AG09319 (cell line): ENCODE measurements around the gene ZFPM1.

ENCODE experiments used
- DNase-seq: peaks from one replicate; pipeline ENCODE4 v3.0.0-alpha.2; 2010; ENCODE audit warnings: low read depth; ENCODE audit errors: extremely low read depth
- TF ChIP-seq, protein P1 (sequence below): IDR thresholded peaks from 2 replicates; pipeline ENCODE4 v1.5.1; 2011; ENCODE audit warnings: low read depth, mild to moderate bottlenecking, inconsistent platforms, low read length, moderate library complexity

The ZFPM1 gene

DNA sequence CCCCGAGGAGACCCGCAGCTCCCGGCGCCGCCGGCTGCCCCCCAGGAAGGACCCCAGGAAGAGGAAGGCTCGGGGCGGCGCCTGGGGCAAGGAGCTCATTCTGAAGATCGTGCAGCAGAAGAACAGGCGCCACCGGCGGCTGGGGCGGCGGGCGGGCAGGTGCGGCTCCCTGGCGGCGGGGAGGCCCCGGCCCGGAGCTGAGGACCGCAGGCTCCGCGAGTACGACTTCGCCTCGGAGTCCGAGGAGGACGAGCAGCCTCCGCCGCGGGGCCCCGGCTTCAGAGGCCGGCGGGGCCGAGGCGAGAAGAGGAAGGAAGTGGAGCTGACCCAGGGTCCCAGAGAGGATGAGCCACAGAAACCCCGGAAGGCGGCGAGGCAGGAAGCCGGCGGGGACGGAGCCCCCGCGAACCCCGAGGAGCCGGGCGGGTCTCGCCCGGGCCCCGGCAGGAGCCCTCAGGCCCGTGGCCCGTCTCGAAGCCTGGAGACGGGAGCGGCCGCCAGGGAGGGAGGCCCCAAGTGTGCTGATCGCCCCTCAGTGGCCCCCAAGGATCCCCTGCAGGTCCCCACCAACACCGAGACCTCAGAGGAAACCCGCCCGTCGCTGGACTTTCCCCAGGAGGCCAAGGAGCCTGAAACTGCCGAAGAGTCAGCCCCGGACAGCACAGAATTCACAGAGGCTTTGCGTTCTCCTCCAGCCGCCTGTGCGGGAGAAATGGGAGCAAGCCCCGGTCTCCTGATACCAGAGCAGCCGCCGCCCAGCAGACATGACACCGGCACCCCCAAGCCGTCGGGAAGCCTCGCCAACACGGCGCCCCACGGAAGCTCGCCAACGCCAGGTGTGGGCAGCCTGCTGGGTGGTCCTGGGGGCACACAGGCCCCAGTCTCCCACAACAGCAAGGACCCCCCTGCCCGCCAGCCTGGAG, 22.3 kb upstream of the ZFPM1 start:
- TF ChIP-seq, protein P1, sequence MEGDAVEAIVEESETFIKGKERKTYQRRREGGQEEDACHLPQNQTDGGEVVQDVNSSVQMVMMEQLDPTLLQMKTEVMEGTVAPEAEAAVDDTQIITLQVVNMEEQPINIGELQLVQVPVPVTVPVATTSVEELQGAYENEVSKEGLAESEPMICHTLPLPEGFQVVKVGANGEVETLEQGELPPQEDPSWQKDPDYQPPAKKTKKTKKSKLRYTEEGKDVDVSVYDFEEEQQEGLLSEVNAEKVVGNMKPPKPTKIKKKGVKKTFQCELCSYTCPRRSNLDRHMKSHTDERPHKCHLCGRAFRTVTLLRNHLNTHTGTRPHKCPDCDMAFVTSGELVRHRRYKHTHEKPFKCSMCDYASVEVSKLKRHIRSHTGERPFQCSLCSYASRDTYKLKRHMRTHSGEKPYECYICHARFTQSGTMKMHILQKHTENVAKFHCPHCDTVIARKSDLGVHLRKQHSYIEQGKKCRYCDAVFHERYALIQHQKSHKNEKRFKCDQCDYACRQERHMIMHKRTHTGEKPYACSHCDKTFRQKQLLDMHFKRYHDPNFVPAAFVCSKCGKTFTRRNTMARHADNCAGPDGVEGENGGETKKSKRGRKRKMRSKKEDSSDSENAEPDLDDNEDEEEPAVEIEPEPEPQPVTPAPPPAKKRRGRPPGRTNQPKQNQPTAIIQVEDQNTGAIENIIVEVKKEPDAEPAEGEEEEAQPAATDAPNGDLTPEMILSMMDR: no peak

DNA sequence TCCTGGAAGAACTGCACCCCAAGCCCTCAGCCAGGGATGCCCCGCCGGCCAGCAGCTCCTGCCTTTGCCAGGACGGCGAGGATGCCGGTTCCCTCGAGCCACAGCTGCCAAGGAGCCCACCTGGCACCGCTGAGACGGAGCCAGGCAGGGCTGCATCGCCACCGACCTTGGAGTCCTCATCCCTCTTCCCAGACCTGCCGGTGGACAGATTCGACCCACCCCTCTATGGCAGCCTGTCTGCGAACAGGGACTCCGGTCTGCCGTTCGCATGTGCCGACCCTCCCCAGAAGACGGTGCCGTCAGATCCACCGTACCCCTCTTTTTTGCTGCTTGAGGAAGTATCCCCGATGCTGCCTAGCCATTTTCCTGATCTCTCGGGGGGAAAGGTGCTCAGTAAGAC, 21.4 kb upstream of the ZFPM1 start:
- TF ChIP-seq, protein P1: no peak
- no peak for DNase-seq

More for the DNA sequence above, 22.3 kb upstream of the ZFPM1 start:
- no peak for DNase-seq

DNA sequence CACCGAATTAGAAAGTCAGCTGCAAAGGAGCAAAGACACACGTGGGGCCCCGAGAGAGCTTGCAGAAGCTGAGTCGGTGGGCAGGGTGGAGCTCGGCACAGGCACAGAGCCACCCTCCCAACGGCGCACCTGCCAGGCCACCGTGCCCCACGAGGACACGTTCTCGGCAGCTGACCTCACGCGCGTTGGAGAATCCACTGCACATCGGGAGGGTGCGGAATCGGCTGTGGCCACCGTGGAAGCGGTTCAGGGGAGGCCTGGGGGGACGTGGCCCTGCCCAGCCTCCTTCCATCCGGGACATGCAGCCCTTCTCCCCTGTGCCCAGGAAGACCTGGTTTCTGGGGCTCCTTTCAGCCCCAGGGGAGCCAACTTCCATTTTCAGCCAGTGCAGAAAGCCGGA, 20.9 kb upstream of the ZFPM1 start:
- TF ChIP-seq, protein P1: no peak
- DNase-seq: no peak

DNA sequence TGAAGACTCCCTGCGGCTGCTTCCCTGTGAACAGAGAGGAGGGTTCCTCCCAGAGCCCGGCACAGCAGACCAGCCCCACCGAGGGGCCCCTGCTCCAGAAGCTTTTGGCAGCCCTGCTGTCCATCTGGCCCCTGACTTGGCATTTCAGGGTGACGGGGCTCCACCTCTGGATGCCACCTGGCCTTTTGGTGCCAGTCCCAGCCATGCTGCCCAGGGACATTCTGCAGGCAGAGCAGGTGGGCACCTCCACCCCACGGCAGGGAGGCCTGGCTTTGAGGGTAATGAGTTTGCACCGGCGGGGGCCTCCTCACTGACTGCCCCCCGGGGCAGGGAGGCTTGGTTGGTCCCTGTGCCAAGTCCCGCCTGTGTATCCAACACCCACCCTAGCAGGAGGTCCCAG, 20.3 kb upstream of the ZFPM1 start:
- TF ChIP-seq, protein P1: no peak
- DNase-seq: no peak

DNA sequence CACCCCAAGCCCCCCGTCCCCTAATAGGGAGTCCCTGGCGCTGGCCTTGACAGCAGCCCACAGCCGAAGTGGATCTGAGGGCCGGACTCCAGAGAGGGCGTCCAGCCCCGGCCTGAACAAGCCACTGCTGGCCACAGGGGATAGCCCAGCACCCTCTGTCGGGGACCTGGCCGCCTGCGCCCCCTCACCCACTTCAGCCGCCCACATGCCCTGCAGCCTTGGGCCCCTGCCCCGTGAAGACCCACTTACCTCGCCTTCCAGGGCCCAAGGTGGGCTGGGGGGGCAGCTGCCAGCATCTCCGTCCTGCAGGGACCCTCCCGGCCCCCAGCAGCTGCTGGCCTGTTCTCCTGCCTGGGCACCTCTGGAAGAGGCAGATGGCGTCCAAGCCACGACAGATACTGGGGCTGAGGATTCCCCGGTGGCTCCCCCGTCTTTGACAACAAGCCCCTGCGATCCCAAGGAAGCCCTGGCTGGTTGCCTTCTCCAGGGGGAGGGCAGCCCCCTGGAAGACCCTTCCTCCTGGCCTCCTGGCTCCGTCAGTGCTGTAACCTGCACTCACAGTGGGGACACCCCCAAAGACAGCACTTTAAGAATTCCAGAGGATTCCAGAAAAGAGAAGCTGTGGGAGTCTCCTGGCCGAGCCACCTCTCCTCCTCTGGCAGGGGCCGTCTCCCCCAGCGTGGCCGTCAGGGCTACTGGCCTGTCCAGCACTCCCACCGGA, 19.3 kb upstream of the ZFPM1 start:
- no peak for DNase-seq
- TF ChIP-seq, protein P1: no peak

DNA sequence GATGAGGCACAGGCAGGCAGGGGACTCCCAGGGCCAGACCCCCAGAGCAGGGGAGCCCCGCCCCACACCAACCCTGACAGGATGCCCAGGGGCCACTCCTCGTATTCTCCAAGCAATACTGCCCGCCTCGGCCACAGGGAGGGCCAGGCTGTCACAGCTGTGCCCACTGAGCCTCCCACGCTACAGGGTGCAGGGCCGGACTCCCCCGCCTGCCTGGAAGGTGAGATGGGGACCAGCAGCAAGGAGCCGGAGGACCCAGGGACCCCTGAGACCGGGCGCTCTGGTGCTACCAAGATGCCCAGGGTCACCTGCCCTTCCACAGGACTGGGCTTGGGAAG, 18.8 kb upstream of the ZFPM1 start:
- TF ChIP-seq, protein P1: no peak

DNA sequence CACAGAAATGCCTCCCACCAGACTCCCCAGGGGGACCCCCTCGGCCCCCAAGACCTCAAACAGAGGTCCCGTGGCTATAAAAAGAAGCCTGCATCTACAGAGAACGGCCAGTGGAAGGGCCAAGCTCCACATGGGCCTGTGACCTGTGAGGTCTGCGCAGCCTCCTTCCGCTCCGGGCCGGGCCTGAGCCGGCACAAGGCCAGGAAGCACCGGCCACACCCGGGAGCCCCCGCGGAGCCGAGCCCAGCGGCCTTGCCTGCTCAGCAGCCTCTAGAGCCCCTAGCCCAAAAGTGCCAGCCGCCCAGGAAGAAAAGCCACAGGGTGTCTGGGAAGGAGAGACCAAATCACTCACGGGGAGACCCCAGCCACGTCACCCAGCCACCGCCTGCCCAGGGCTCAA, 18.3 kb upstream of the ZFPM1 start:
- TF ChIP-seq, protein P1: no peak
- DNase-seq: no peak

More for the DNA sequence above, 18.8 kb upstream of the ZFPM1 start:
- DNase-seq: no peak
